ENCODE results near the gene PRKAG2.
"Not testable (repeated sequence)": the region's sequence is repeated elsewhere in the genome, so short reads cannot be mapped to it uniquely, and the experiment has no call there.

Gene PRKAG2

DNA sequence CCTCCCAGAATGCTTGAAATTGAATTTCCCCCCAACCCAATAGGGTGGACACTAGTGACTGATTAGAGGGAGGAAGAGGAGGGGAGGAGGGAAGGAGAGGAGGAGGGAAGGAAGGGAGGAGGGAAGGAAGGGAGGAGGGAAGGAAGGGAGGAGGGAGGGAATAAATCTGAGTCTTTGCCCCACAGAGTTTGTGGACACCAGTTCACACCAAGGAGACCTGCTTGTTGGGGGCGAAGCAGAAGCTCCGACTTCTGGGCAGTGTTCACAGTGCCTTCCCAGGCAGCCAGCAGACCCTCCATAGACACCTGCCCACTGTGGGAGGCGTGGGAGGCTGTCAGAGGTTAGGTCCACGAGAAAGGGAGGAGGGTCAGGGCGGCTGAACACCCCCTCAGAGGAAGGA, 44.8 kb downstream of the PRKAG2 start:
- DNase-seq = no peak

DNA sequence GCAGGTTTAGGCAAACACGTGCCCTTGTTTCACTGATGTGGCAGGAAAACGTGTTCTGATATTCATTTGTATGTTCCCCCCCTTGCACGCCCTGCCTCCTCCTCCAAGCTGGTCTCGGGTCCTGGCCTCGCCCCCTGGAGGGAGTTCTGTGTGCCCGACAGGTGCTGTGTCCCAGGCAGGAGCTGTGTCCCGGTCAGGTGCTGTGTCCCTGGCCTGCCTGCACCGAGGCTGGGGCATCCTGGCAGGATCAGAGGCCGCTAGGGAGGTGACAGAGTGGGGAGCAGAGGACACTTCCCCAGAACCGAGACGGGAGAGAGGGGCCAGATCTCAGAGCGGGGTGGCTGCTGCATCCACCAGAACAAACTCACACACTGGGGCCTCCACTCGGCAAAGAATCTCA, 45.3 kb downstream of the PRKAG2 start:
- DNase-seq = no peak

DNA sequence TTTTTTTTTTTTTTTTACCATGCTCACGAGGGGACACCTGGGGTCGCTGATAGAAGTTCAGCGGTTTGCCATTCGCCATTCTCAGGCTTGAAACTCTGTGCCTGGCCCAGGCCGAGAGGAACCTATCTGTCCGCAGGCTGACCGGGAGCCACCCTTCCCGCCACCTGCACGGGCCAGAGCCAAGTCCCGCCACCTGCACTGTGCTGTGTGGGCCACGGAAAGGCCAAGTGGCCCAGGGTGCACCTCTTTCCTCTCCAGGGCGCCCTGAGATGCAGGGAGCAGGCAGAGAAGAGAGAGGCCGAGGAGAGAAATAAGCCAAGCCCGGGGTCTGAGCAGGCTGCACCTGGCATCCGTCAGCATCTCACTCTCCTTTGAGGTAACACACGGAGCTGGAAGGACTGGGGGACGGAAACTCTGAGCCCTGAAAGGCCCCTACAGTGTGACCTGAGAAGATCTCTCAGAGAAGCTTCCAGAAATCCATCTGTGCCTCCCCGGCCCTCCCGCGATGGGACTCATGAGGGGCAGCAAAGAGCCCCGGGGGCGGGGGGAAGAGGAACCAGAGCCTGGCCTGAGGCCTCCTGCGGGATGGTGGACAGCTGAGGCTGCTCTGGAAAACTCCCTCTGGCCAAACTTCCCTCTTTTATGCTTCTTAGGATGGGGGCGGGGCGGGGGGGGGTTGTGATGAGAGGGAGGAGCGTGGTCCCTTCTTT, 46.6 kb downstream of the PRKAG2 start:
- DNase-seq = no peak

DNA sequence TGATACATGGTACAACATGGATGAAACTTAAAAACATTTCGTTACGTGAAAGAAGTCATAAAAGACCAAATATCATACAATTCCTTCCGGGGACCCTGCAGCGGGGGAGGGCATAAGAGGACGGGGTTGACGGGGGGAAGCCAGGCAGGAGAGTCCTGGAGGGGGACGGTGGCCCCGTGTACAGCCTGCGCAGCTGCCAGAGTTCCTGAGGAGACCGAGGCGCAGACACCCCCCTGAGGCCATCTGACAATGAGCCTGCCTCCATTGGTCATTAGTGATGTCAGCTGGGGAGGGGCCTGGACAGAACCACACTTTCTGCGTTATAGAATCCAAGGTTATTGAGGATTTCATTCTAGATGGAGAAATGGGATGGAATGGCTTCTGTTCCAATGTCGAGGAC, 47.2 kb downstream of the PRKAG2 start:
- DNase-seq = no peak

GRCh38 chr7:151827620-151828019, 49.3 kb downstream of the PRKAG2 start:
- no peak for DNase-seq

DNA sequence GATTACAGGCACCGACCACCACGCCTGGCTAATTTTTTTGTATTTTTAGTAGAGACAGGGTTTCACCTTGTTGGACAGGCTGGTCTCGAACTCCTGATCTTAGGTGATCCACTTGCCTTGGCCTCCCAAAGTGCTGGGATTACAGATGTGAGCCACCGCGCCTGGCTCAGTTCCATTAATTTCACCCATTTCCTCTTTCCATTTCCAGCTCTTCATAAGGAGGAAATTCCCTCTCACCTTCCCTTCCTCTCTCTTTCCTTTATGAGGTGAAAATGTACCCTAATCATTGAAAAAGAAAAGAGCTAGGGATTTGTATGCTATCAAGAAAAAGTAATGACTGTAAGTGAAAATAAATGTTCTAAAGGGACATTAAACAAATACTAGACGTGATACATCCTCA, 50.6 kb downstream of the PRKAG2 start:
- not testable (repeated sequence) for DNase-seq

- DNase-seq = no peak
These were observed 51.2 kb downstream of the PRKAG2 start for GRCh38 chr7:151825721-151826120.

- no peak for DNase-seq
These were observed 52.5 kb downstream of the PRKAG2 start for GRCh38 chr7:151824373-151824933.

GRCh38 chr7:151823566-151824372, 53.1 kb downstream of the PRKAG2 start:
- no peak for DNase-seq

DNA sequence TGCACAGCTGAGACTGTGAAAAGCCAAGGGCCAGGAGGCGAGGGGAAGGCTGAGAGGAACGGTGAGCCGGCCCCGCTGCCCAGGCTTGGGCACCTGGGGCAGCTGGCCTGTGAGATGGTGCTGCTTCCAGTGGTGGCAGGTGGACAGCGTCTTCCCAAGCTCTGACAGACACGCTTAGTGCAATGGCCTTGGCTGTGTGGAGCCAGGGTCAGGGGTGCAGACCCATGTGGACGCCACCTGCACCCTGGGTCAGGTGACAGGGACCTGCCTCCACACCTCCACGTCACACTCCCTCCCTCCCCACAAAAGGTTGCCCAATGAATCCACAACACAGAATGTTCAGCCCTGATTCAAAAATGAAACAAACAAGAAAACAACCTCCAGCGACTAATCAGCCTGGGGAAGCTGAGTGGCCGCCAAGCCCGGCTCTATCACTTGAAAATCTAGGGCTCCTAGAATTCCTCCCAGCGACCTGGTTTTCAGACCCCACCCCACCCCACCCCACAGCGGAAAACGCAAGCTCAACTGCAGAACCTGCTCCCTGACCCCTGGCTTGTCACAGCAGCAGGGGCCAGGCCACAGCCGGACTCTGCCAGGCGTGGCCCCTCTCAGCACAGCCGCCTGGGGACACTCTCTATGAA, 54.3 kb downstream of the PRKAG2 start:
- DNase-seq = no peak

DNA sequence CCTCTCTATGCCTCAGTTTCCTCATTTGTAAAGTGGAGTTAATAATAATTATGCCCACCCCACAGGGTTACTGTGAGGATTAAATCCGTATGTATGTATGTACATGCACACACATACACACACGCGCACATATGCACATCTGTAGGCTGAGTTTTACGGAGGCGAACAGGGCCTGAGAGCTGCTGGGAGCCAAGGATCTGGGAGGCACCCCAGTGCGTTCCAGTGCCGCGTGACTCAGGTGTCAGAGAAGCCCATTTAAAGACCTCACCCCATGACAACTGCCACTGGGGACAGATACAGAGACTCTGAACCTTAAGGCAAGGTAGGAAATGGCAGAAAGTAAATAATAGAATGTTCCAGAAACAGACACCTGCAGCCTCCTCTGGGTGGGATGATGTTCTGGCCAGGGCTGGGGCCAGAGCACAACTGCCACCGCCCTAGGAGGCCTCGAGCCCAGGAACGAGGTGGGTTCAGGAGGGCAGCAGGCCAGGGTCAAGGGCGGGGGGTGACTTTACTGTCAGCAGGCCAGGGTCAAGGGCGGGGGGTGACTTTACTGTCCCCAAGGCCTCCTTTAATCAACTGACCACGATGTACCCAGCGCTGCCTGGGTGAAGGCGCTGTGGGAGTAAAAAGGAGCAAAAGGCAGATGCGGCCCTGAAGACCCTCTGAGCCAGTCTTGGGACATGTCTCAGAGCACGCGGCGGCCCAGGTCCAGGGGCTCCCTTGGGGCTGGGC, 54.9 kb downstream of the PRKAG2 start:
- DNase-seq = no peak

- no peak for DNase-seq
These were observed 55.7 kb downstream of the PRKAG2 start for GRCh38 chr7:151821226-151821625.

DNA sequence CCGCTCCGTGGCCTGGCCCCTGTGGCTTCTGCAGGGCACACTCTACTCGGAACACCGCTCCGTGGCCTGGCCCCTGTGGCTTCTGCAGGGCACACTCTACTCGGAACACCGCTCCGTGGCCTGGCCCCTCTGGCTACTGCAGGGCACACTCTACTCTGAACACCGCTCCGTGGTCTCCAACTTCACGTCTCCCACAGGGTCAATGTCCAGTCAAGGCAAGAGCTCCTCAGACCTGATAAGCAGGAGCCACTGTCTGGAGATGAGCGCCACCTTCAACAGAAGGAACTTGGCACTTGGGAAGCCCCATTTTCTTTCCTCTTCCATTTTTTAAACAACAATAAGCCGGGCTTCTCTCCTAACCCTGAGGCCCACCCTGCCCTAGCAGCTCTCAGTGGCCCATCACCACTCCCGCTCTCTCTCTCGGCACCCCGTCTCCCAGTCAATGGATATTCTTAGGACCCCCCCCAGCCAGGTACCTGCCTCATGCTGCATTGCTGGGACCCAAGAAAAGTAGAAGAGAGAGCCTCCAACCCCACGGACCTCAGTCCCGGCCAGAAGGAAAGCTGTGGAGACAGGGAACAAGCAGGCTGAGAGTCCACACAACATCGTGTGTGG, 56.3 kb downstream of the PRKAG2 start:
- DNase-seq = no peak

GRCh38 chr7:151819866-151820265, 57.0 kb downstream of the PRKAG2 start:
- no peak for DNase-seq

DNA sequence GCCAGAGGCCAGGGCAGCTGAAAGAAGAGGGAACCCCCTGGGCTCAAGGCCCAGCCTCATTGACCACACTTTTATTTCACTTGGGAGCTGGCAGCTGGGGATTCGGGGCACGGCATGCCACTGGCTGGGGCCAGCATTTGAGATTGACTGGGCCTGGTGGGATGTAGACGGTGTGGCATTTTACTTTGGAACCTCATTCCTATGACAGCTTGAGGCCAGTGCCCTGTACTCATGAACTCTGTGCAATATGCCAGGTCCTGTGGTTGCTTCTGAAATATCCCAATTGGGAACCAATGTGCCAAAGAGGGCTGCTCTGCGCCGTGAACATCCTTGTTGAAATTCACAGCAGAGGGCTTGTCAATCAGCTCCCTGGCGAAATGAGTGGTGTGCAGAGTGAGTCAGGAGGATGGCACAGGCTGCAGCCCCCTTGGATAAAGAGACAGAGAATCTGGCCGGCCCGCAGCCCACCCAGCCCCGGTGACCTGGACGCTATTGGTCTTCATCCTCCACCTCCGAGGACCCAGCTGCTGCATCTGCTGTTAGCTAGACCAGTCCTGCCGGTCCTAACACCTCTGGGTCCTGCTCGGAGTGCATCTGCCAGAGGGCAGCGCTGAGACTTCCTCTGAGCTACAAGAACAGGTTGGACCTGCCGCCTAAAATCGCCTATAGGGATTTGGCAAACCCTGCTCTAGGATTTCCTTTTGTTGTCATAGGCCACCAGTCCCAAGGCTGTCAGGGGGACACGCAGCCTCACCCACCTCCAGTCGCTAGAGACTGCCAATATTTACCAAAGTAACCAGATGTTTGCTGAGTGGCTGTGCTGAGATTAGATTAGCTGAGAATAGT, 58.0 kb downstream of the PRKAG2 start:
- no peak for DNase-seq

GRCh38 chr7:151817981-151818673, 58.8 kb downstream of the PRKAG2 start:
- no peak for DNase-seq

- DNase-seq = no peak
These were observed 59.6 kb downstream of the PRKAG2 start for GRCh38 chr7:151817315-151817690.

DNA sequence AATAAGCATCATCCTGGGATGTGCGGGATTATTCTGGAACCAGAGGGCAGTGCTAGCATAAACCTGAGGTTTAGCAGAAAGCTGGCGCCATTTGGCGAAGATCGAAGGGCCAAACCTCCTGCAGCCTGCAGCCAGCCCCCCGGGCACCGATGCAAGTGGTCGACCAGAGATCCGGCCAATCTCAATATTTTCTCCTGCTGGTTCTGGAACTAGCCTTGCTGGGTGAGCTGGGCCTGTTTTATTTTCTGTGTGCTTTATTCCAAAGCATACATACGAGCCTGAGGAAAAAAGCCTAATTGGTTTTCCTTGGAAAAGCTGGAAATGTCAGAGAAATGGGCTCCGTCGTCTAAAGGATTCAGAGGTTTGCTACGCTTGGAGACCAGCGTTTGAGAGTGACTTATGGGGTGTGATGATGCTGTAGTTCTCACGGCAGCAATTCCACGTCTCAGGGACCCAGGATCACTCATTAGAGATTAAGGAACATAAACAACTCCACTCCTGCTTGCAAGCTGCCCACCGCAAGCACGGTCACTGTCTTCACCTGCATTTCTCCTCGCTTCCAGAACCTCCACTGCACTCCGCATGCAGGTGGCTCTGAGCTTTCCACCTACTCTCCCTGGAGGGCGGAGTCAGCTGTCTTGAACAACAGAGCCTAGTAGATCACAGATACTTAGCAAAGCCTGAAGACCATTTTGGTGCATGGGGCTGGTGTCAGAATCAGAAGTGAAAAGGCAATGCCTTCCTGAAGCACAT, 60.2 kb downstream of the PRKAG2 start:
- DNase-seq = no peak

DNA sequence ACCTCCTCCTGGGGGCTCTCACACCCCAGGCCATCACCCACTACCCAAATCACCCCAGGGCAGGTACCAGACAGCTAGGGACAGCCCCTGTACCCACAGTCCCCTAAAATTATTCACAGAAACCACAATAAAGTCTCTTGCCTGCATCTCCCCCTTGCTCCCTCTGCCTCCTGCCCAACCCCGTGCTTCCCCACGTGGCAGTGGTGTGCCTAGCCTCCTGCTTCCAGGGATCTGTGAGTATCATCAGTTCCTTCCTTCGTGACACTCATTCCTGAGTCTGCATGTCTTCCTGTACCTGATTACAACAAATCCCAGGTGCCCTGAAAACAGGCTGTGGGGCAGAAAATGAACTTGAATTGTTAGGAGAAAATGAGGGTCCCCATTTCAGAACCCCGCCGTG, 61.5 kb downstream of the PRKAG2 start:
- no peak for DNase-seq

DNA sequence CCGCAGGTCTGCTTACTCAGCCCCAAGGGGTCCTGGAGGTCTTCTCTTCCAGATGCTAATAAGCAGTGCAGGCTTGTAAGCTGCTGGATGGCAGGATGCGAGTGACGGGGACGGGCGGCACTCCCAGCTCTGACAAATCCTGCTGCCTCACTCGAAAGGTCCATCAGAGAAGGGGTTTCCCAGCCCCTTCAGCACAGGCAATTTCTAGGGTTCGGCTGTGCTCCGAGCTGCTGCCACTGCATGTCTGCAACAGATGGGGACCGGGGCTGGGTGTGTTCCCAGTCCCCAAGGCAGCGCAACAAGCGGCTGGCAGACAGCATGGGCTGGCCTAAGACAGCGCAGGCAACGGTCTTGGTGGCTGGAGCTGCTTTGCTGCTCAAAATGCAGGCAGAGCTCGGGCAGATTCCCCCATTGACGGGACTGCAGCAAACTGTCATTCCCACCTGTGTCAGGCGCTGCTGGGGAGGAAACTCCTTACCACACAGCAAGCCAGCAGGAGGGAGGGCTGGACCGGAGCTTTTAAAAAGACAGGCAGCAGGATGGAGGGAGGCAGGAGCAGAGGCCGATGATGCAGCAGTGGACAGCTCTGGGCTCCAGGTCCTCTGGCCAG, 62.4 kb downstream of the PRKAG2 start:
- no peak for DNase-seq

Data from SIG-M5 (cell line).